Pancreas (tissue), 10 donors: ENCODE data around the gene KCNK5. TPM values are rescaled to one million over a fixed set of nuclear protein-coding genes. Genes with fewer than 3 reads are reported as not detected.
A peak's percentile ranks its signal among the peaks of the same experiment; 100 is the strongest.

Source experiments
- ATAC-seq, 4 donors: fragments of 200-7000 bp; cut with Tn5 transposase; one replicate each; pipeline versions ENCODE4 v1.8.0 to v1.9.1; 2020; ENCODE audit warnings: mild to moderate bottlenecking in 4 of 4, moderate library complexity in 4 of 4
- DNase-seq, 6 donors: peaks; one replicate each; pipeline ENCODE4 v3.0.0-alpha.2; 2020
- FAIRE-seq: peaks from 2 replicates; lab custom pipeline; 2012; peaks lifted over from hg19 to GRCh38; lab: Jason Lieb, UNC
- H3K27ac ChIP-seq, 4 donors: fragments of 200-600 bp; sonication (generic); 1 replicate in 3 of 4; 2 replicates in 1 of 4; pipeline versions ENCODE4 v1.5.0 to v1.8.0; 2020
- H3K27me3 ChIP-seq, 4 donors: fragments of 200-600 bp; one replicate each; pipeline ENCODE4 v1.8.0; 2021
- H3K36me3 ChIP-seq, 3 donors: fragments of 200-600 bp; sonication (generic) in 1 of 3; one replicate each; pipeline versions ENCODE4 v1.5.0 to v1.8.0; 2020 to 2021
- H3K4me1 ChIP-seq, 3 donors: fragments of 200-600 bp; one replicate each; pipeline ENCODE4 v1.8.0; 2021
- H3K4me3 ChIP-seq, 4 donors: fragments of 200-600 bp; sonication (generic) in 2 of 4; one replicate each; pipeline versions ENCODE4 v1.5.0 to v1.8.0; 2020 to 2021
- H3K9me3 ChIP-seq, 4 donors: fragments of 200-600 bp; one replicate each; pipeline ENCODE4 v1.8.0; 2021
- WGBS, 2 donors: extraction: QIAGEN DNeasy Blood & Tissue Kit; methylation state at CpG; one replicate each; pipeline ENCODE4 v1.1.7; 2013; 5-methylcytosine and 5-hydroxymethylcytosine counted together
- intact Hi-C, 3 donors: fragments of 100-400 bp; cut with DNase I; formaldehyde crosslinking; loops; one replicate each; pipeline versions ENCODE4 v1.11.1 to v1.14.2; 2022
- polyA plus RNA-seq, 2 donors: library from polyadenylated mRNA; stranded (reverse); fragments of 200-250 nt; gene quantifications; one replicate each; pipeline ENCODE4 v1.2.3, GENCODE V29; 2013
- total RNA-seq, 6 donors: library from RNA; stranded (reverse); fragmentation: NEBNext Ultra II Directional in 4 of 6; extraction: Animal tissue kit (Norgen Biotek cat#: 25700) in 4 of 6; gene quantifications; one replicate each; pipeline versions ENCODE4 v1.2.1 to v1.2.4, GENCODE V29; 2021 to 2023
- TF ChIP-seq, protein P1 (sequence below), 4 donors: fragments of 200-600 bp; sonication (generic) in 3 of 4; IDR thresholded peaks; one replicate each; pipeline versions ENCODE4 v1.5.0 to v1.8.0; 2021; ENCODE audit warnings: antibody characterized with exemption in 4 of 4
- donor health status: healthy with polysubstance abuse.
- donor health status: DM: no; HTN: no; CAD: no; lungs with moderate emphysema.
- donor health status: DM: no; HTN: no; CAD: no.
- donor health status: control.
- donor health status: control.
- donor health status: Bipolar disorder and iron deficiency.
- donor health status: DM: yes; HTN: yes; CAD: no.
- donor health status: DM: no; HTN: no; CAD: no.
- donor health status: DM: no; HTN: no; CAD: no.
- donor health status: DM: yes; HTN: yes; CAD: no.

KCNK5 gene
- total and polyA plus RNA-seq, 8 donors = 10.8 to 32.4 (median 19.8) TPM

DNA sequence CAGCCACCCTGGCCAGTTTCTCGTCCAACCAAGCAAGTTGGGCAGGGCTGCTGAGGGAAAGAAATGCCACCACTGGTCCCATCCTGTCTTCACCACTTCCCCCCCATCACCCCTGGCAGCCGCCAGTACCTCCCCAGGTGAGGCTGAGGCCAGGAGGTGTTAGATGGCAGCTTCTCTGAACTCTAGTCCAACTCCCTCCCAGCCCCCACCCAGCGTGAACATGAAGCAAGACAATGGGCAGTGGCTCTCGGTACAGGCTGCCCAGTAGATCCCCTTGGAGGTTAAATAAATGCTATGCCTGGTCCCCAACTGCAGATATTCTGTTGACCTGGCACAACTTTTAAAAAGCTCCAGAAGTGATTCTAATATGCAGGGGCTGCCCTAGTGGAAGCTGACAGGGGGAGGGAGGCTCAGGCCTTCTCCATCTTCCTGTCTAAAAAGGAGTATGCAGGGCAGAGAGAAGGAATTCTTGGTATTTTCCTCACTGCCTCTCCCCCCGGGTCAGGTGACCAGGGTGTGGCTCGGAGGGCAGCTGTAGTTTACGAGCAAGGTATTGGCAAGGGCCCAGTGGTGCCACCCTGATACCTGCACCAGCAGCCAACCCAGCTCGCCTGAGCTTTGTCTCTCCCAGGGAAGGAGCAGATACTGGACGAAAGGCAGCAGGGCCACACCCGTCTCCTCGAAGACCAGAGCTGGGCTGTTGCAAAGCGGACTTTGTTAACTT lies 25.7 kb downstream of the KCNK5 start:
- intact Hi-C loops = no loop called here
- H3K36me3 ChIP-seq = no peaks in the 10 kb centered on the region
- H3K4me1 ChIP-seq = peaks cover 46 to 71% (median 57%) of the 10 kb centered on the region in 3 donors
- peak; percentile 45 to 56 (median 52) for ATAC-seq
- no peaks in the 10 kb centered on the region for H3K9me3 ChIP-seq
- WGBS, 2 donors = 32 to 56% methylated on average over 12 of the region's 12 CpGs
- H3K4me3 ChIP-seq = no peak overlapping the region
- no peaks in the 10 kb centered on the region for H3K27me3 ChIP-seq
- FAIRE-seq = no peak
- H3K27ac ChIP-seq = peak overlapping the region; percentile 42 to 76 (median 58)
- TF ChIP-seq, protein P1, sequence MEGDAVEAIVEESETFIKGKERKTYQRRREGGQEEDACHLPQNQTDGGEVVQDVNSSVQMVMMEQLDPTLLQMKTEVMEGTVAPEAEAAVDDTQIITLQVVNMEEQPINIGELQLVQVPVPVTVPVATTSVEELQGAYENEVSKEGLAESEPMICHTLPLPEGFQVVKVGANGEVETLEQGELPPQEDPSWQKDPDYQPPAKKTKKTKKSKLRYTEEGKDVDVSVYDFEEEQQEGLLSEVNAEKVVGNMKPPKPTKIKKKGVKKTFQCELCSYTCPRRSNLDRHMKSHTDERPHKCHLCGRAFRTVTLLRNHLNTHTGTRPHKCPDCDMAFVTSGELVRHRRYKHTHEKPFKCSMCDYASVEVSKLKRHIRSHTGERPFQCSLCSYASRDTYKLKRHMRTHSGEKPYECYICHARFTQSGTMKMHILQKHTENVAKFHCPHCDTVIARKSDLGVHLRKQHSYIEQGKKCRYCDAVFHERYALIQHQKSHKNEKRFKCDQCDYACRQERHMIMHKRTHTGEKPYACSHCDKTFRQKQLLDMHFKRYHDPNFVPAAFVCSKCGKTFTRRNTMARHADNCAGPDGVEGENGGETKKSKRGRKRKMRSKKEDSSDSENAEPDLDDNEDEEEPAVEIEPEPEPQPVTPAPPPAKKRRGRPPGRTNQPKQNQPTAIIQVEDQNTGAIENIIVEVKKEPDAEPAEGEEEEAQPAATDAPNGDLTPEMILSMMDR (IDR thresholded peaks at IDR 0.05) = no peak
- DNase-seq = peak in 4 of 6 donors; percentile 61 to 79 (median 72)

DNA sequence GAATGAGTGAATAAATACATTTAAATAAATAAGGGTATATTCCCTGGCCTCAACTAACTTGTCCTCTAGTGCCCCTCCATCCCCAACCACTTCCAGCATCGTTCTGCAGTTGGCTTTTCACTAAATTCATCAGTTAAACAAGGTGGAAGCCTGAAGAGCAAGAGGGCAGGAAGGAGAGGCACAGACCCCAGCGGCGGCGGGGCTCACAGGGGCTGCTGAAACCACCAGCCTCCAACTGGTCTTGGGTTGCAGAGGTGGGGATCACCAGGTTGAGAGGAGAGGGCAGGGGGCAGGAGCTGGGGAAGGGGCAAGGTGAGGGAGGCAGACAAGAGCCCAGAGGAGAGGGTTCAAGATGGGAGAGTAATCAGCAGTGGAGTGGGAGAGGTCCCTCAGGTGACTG lies 27.1 kb downstream of the KCNK5 start:
- FAIRE-seq (no peak), DNase-seq (no peak), ATAC-seq (no peak)
- Histone ChIP-seq H3K4me1 (peaks cover 41 to 57% (median 44%) of the 10 kb centered on the region in 3 donors), H3K4me3 (no peak overlapping the region), H3K36me3 (no peaks in the 10 kb centered on the region), H3K27me3 (no peaks in the 10 kb centered on the region), H3K9me3 (no peaks in the 10 kb centered on the region), H3K27ac (peak overlapping the region in 3 of 4 donors; percentile 43 to 76 (median 74))
- TF ChIP-seq, protein P1 (IDR thresholded peaks at IDR 0.05) = no peak
- WGBS, 2 donors = 88 to 89% methylated on average over 4 of the region's 4 CpGs
- intact Hi-C loops = no loop called here

DNA sequence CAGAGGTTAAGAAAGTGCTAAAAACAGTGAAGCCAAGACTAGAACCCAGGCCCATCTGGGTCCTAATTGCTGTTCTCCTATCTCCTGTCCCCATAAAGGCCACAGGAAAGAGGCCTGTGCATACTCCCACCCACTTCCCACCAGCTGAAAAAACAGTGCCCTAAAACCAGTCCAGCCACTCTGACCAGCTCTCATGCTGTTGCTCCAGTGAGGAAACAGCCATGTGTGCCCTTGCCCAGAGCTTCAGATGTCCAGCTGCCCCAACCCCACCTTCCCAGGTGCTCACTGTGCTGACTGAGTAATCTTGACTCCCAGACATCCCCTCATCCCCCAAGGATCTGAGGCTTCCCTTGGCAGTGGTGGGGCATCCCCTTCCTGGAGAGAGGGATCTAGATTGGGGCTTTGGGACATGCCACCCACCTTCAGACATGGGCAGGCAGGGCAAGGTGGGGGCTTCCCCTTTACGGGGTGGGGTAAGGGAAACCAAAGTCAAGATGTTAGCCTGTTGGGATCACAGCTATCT lies 28.7 kb downstream of the KCNK5 start:
- peaks cover 0 to 1% (median 0%) of the 10 kb centered on the region in 3 donors for H3K36me3 ChIP-seq
- H3K9me3 ChIP-seq = no peaks in the 10 kb centered on the region
- no peaks in the 10 kb centered on the region for H3K27me3 ChIP-seq
- H3K27ac ChIP-seq = peak overlapping the region in 2 of 4 donors; percentile 5 to 34
- FAIRE-seq (no peak), DNase-seq (no peak), ATAC-seq (peak in 3 of 4 donors; percentile 11 to 46 (median 31))
- peaks cover 25 to 41% (median 30%) of the 10 kb centered on the region in 3 donors for H3K4me1 ChIP-seq
- H3K4me3 ChIP-seq = no peak overlapping the region
- intact Hi-C loops = no loop called here
- WGBS, 2 donors = 0 to 44% methylated on average over 1 of the region's 1 CpG
- TF ChIP-seq, protein P1 (IDR thresholded peaks at IDR 0.05) = no peak

DNA sequence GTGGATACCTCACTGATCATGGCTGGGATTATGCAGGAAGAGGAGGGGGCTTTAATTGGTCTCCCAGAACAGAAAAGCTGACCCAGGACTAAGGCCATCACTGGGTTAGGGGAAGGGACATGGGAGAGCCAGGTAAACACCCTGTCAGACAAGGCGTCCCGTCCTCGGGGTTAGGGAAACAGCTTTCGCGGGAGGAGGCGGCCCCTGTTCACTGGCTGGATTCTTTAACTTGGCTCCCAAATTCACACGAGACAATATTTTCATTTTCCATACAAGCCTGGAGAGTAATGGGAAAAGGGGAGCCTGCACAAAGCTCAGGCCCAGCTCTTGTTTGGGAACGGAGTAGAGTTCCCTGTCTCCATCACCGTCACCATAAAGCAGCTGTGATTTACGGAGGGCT lies 29.3 kb downstream of the KCNK5 start:
- peaks cover 0 to 7% (median 0%) of the 10 kb centered on the region in 3 donors for H3K36me3 ChIP-seq
- TF ChIP-seq, protein P1 (IDR thresholded peaks at IDR 0.05) = no peak
- peak overlapping the region in 2 of 4 donors; percentile 5 to 34 for H3K27ac ChIP-seq
- DNase-seq (no peak), ATAC-seq (no peak), FAIRE-seq (no peak)
- WGBS, 2 donors = 63 to 66% methylated on average over 10 of the region's 10 CpGs
- no peak overlapping the region for H3K4me3 ChIP-seq
- intact Hi-C loops = no loop called here
- no peaks in the 10 kb centered on the region for H3K27me3 ChIP-seq
- no peaks in the 10 kb centered on the region for H3K9me3 ChIP-seq
- H3K4me1 ChIP-seq = peaks cover 24 to 35% (median 25%) of the 10 kb centered on the region in 3 donors
